ENCODE measurements around the gene PATJ. TPM values are rescaled to one million over a fixed set of nuclear protein-coding genes. Genes with fewer than 3 reads are reported as not detected.

The PATJ gene
- polyA plus RNA-seq, 1 donor from 2014 or later: 7.8 TPM

GRCh38 chr1:62022382-62022983 lies 280.2 kb downstream of the PATJ start:
- no peaks in the 10 kb centered on the region for H3K36me3 ChIP-seq (ENCODE audit: insufficient read depth, low read length)
- TF ChIP-seq TAF1 (IDR thresholded peaks at IDR 0.05; ENCODE audit: low read depth): no peak
- no peak for TF ChIP-seq RAD21 (conservative IDR thresholded peaks at IDR 0.05)
- TF ChIP-seq REST (IDR thresholded peaks at IDR 0.05; ENCODE audit: borderline replicate concordance): no peak
- no peak for TF ChIP-seq CTCF (IDR thresholded peaks at IDR 0.05; ENCODE audit: poor library complexity, severe bottlenecking)
- no peak for TF ChIP-seq MXI1 (conservative IDR thresholded peaks at IDR 0.05; ENCODE audit: poor library complexity, severe bottlenecking)
- TF ChIP-seq EP300 (conservative IDR thresholded peaks at IDR 0.05; ENCODE audit: poor library complexity, severe bottlenecking): no peak
- no peak for TF ChIP-seq POLR2AphosphoS5 (IDR thresholded peaks at IDR 0.05)
- TF ChIP-seq SMC3 (conservative IDR thresholded peaks at IDR 0.05; ENCODE audit: poor library complexity): no peak
- no peak for TF ChIP-seq EZH2 (IDR thresholded peaks at IDR 0.05; ENCODE audit: borderline replicate concordance, insufficient read depth, low read length, poor library complexity, severe bottlenecking)
- no peaks in the 10 kb centered on the region for H3K27me3 ChIP-seq (ENCODE audit: insufficient read depth, low read depth, low read length)

GRCh38 chr1:62024690-62025089 lies 282.4 kb downstream of the PATJ start:
- H3K9ac ChIP-seq (ENCODE audit: low read length): no peak overlapping the region
- no peaks in the 10 kb centered on the region for H3K9me2 ChIP-seq (ENCODE audit: insufficient read depth, low read length)
- no peak overlapping the region for H2AFZ ChIP-seq (ENCODE audit: low read depth, low read length)
- no peaks in the 10 kb centered on the region for H3K79me2 ChIP-seq (replicated peaks; ENCODE audit: insufficient read depth, low read length)
- no peak overlapping the region for H3K4me3 ChIP-seq (ENCODE audit: low read length)
- H3F3A ChIP-seq (ENCODE audit: insufficient read depth, low read length, poor library complexity, severe bottlenecking): no peaks in the 10 kb centered on the region
- H3K9me3 ChIP-seq (ENCODE audit: low read length): no peaks in the 10 kb centered on the region
- H4K20me1 ChIP-seq (ENCODE audit: insufficient read depth): no peaks in the 10 kb centered on the region
- H3K27me3 ChIP-seq (ENCODE audit: insufficient read depth, low read depth, low read length): no peaks in the 10 kb centered on the region
- H3K27ac ChIP-seq (ENCODE audit: low read length): no peak overlapping the region
- H3K36me3 ChIP-seq (ENCODE audit: insufficient read depth, low read length): no peaks in the 10 kb centered on the region
- TF ChIP-seq MXI1 (conservative IDR thresholded peaks at IDR 0.05; ENCODE audit: poor library complexity, severe bottlenecking): no peak
- no peak for TF ChIP-seq SMC3 (conservative IDR thresholded peaks at IDR 0.05; ENCODE audit: poor library complexity)
- no peak for TF ChIP-seq CTCF (IDR thresholded peaks at IDR 0.05; ENCODE audit: poor library complexity, severe bottlenecking)
- TF ChIP-seq EZH2 (IDR thresholded peaks at IDR 0.05; ENCODE audit: borderline replicate concordance, insufficient read depth, low read length, poor library complexity, severe bottlenecking): no peak
- TF ChIP-seq POLR2AphosphoS5 (IDR thresholded peaks at IDR 0.05): no peak
- TF ChIP-seq EP300 (conservative IDR thresholded peaks at IDR 0.05; ENCODE audit: poor library complexity, severe bottlenecking): no peak
- no peak for TF ChIP-seq REST (IDR thresholded peaks at IDR 0.05; ENCODE audit: borderline replicate concordance)
- TF ChIP-seq TAF1 (IDR thresholded peaks at IDR 0.05; ENCODE audit: low read depth): no peak
- no peak for TF ChIP-seq RAD21 (conservative IDR thresholded peaks at IDR 0.05)
- H3K4me2 ChIP-seq (ENCODE audit: low read length): no peak overlapping the region

More at GRCh38 chr1:62022382-62022983, 280.2 kb downstream of the PATJ start:
- no peak overlapping the region for H3K4me2 ChIP-seq (ENCODE audit: low read length)
- no peak overlapping the region for H3K27ac ChIP-seq (ENCODE audit: low read length)
- H3F3A ChIP-seq (ENCODE audit: insufficient read depth, low read length, poor library complexity, severe bottlenecking): no peaks in the 10 kb centered on the region
- no peak overlapping the region for H3K9ac ChIP-seq (ENCODE audit: low read length)
- H3K9me2 ChIP-seq (ENCODE audit: insufficient read depth, low read length): no peaks in the 10 kb centered on the region
- H3K9me3 ChIP-seq (ENCODE audit: low read length): no peaks in the 10 kb centered on the region
- no peaks in the 10 kb centered on the region for H4K20me1 ChIP-seq (ENCODE audit: insufficient read depth)
- no peaks in the 10 kb centered on the region for H3K79me2 ChIP-seq (replicated peaks; ENCODE audit: insufficient read depth, low read length)
- H3K4me3 ChIP-seq (ENCODE audit: low read length): no peak overlapping the region
- H2AFZ ChIP-seq (ENCODE audit: low read depth, low read length): no peak overlapping the region

All from neural cell (in vitro differentiated cells).